Bronchus fibroblast of lung (primary cell): ENCODE results near the gene MEX3A. TPM values are rescaled to one million over a fixed set of nuclear protein-coding genes. Genes with fewer than 3 reads are reported as not detected.

Experiments
- total RNA-seq: library from RNA; depleted of rRNA; stranded (reverse); fragments of >200 nt; gene quantifications from 2 replicates; pipeline ENCODE4 v1.2.3, GENCODE V29; 2015

Gene MEX3A, protein sequence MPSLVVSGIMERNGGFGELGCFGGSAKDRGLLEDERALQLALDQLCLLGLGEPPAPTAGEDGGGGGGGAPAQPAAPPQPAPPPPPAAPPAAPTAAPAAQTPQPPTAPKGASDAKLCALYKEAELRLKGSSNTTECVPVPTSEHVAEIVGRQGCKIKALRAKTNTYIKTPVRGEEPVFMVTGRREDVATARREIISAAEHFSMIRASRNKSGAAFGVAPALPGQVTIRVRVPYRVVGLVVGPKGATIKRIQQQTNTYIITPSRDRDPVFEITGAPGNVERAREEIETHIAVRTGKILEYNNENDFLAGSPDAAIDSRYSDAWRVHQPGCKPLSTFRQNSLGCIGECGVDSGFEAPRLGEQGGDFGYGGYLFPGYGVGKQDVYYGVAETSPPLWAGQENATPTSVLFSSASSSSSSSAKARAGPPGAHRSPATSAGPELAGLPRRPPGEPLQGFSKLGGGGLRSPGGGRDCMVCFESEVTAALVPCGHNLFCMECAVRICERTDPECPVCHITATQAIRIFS
- 5.1 and 6.2 TPM in 2 replicates for total RNA-seq

DNA sequence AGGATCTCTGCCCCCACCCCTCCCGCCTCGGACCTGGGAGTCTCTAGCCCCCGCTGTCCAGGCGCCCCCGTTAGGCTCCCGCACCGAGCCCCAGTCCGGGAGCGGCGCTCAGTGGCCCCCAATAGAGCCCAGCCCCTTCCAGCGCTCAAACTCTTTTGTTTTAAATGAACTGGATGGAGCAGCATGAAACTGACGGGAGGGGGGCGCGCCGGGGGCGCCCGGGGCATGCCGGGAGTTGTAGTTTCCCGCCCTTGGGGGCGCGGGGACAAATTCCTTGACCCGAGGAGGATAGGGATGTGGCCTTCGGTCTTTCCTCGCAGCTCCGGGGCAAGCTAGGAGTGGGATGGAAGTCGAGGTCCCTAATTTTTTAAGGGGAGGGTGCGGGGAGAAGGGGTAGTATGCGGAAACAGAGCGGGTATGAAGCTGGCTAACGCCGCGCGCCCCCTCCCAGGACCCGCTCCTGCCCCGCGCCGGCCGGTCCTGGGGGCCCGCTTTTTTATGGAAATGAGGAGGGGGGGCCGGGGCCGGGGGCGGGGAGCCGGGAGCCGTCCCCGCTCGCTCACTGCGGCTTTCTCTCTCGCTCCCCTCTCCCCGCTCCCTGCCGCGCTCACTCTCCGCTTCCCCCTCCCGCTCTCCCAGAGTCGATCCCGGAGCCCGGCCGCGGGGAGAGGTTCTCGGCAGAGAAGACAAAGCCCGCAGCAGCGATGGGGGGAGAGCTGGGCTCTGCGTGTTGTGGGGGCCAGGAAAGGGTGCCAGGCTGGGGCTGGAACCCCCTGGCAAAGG is at the start of gene MEX3A:
MEX3A (minus strand) TSS at position 157 of the 783 bp plus-strand sequence. CDS start 467 bp downstream, outside the sequence.

DNA sequence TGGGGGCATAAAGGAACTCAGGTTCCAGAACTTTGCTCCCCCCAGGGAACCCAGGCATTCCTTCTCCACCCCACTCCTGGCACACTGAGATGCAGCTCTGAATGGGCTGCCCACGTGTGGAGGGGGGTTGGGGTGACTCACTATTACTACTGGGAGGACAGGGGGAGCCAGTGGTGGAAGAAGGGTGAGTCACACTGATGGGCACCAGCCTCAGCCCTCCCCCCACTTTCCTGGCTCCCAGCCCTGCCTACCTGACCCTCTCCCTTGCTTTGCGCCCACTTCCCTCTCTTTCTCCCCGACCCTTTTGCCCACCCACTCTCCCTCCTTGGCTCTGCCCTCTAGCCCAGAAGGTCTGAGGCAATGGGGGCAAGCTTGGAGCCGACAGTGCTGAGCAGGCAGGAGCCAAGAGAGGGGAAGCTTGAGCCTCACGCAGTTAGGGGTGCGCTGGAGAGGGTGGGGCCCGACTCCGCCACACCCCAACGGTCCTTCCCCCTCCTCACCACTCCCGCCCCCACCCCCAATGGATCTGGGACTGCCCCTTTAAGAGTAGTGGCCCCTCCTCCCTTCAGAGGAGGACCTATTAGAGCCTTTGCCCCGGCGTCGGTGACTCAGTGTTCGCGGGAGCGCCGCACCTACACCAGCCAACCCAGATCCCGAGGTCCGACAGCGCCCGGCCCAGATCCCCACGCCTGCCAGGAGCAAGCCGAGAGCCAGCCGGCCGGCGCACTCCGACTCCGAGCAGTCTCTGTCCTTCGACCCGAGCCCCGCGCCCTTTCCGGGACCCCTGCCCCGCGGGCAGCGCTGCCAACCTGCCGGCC is 32.0 kb upstream of the MEX3A start, which contains the start of gene LMNA:
LMNA (plus strand) TSS at position 611 of the 818 bp plus-strand sequence. CDS start 208 bp downstream, outside the sequence.

DNA sequence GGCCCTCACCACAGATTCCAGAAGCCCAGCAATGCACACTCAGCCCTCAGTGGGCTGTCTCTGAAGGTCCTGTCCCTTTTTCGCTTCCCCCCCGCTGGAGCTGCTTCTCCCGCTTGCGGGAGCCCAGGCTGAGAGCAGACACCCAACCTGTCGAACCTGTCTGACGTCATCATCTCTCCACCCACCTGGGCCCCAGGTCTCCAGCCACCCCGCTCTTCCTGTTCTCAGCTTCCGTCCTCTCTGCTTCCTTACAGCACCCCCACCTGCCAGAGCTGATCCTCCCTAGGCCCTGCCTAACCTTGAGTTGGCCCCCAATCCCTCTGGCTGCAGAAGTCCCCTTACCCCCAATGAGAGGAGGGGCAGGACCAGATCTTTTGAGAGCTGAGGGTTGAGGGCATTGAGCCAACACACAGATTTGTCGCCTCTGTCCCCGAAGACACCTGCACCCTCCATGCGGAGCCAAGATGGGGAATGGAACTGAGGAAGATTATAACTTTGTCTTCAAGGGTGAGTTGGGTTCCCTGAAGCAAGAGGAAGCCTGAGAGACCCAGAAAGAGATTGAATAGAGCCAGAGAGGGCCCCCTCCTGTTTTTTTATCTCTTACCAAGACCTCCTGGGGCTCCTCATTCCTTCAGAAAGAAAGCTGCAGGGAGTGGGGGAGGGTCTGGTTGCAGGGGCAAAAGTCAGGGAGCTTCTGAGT is 21.2 kb downstream of the MEX3A start, which contains the start of gene RAB25:
RAB25 (plus strand) TSS at position 224 of the 700 bp plus-strand sequence; CDS start at position 465, 241 bp downstream.

DNA sequence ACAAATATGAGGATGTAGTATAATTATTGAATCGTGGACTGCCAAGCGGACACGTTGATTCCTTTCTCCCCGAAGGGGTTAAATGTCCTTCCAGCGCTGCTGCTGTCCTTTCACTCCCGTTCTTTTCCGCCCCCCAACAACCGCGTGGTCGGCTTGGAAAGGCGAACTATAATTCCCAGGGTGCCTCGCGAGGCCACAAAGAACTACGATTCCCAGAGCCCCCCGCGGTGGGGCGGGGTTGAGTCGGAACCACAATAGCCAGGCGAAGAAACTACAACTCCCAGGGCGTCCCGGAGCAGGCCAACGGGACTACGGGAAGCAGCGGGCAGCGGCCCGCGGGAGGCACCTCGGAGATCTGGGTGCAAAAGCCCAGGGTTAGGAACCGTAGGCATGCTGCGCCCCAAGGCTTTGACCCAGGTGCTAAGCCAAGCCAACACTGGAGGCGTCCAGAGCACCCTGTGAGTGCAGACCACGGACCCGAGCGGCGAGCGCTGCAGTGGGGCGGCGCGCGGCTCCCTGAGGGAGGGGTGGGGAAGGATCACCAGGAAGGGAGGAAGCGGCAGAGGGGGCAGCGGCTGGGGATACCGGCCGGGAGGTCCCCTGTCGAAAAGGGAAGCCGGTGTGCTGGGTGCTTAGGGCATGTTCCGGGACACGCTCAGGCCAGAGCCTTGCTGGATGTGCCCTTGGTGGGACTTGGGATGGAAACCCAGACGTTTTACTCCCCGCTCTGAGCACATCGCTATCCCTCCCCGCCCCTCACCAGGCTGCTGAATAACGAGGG is 27.6 kb downstream of the MEX3A start, which contains the start of gene LAMTOR2:
LAMTOR2 (plus strand) TSS at position 283 of the 781 bp plus-strand sequence; CDS start at position 391, 108 bp downstream.

DNA sequence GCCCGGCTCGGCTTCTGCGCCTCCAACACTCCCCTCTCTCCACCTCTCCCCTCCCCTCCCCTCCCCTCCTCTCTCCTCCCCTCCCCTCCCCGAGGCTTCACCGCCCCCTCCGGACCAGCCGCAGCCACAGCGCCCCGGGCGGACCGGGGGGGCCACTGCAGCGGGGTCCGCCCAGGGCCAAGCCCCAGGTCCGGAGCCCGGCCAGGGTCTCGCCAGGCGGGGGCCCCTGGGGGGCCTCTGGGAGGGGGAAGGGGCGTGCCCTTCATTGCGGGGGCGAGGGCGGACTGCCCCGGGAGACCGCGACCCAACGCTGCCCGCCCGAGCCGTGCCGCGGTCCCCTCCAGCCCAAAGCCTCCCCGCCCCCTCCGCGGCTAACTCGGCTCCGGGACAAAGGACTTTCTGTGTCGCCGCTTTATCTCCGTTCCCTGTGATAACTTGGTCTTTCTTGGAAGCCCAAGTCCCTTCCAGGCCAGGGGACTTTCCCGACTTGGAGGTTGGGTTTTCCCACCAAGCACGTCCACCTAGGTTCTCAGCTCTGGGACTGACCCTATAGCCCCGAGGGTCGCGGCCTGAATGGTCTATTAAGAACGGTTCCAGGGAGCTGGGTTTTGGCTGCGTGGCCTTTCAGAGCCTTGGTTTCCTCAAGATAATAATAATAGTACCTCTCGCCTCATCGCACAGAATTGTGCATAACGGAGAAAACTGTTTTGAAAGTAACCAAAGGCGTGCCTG is 28.3 kb downstream of the MEX3A start, which contains the start of gene UBQLN4:
UBQLN4 (minus strand) TSS at position 31 of the 732 bp plus-strand sequence. CDS start 97 bp downstream, outside the sequence.

Other genes with a start within 250 kb of the MEX3A start
- gene GON4L, start 225.3 kb downstream of the MEX3A start, total RNA-seq, result 13.6 and 16.8 TPM in 2 replicates
- gene SYT11, start 222.9 kb downstream of the MEX3A start, total RNA-seq, result 20.8 and 21.9 TPM in 2 replicates
- 7.9 and 12.2 TPM in 2 replicates for gene RIT1, start 171.1 kb downstream of the MEX3A start, total RNA-seq
- 16.5 and 22.6 TPM in 2 replicates for gene KHDC4, start 148.1 kb downstream of the MEX3A start, total RNA-seq
- not detected in 2 replicates for gene RXFP4, start 140.8 kb downstream of the MEX3A start, total RNA-seq
- 130 and 152 TPM in 2 replicates for gene ARHGEF2, start 103.9 kb downstream of the MEX3A start, total RNA-seq
- 431 and 503 TPM in 2 replicates for gene SSR2, start 61.5 kb downstream of the MEX3A start, total RNA-seq
- 17.3 and 17.4 TPM in 2 replicates for gene UBQLN4, start 28.7 kb downstream of the MEX3A start, total RNA-seq
- 80.4 and 88.7 TPM in 2 replicates for gene LAMTOR2, start 27.7 kb downstream of the MEX3A start, total RNA-seq
- gene RAB25, start 21.3 kb downstream of the MEX3A start, total RNA-seq, result 0.15 TPM in 1 of 2 replicates, not detected in the other
- gene LMNA, start 32.2 kb upstream of the MEX3A start, total RNA-seq, result 888 and 901 TPM in 2 replicates
- 0.67 and 0.74 TPM in 2 replicates for gene SEMA4A, start 71.1 kb upstream of the MEX3A start, total RNA-seq
- 10.1 and 11.0 TPM in 2 replicates for gene SLC25A44, start 111.6 kb upstream of the MEX3A start, total RNA-seq
- gene PMF1, start 130.5 kb upstream of the MEX3A start, total RNA-seq, result 78.7 and 84.4 TPM in 2 replicates
- gene BGLAP, start 159.7 kb upstream of the MEX3A start, total RNA-seq, result 0.59 TPM in 1 of 2 replicates, not detected in the other
- gene PAQR6, start 165.6 kb upstream of the MEX3A start, total RNA-seq, result 0.15 and 0.34 TPM in 2 replicates
- 32.3 and 33.0 TPM in 2 replicates for gene SMG5, start 200.4 kb upstream of the MEX3A start, total RNA-seq
- gene TMEM79, start 201.9 kb upstream of the MEX3A start, total RNA-seq, result 1.8 and 2.5 TPM in 2 replicates
- 70.2 and 73.5 TPM in 2 replicates for gene GLMP, start 213.2 kb upstream of the MEX3A start, total RNA-seq
- not detected in 2 replicates for gene VHLL, start 216.8 kb upstream of the MEX3A start, total RNA-seq